ENCODE data around the gene NRM.

DNA sequence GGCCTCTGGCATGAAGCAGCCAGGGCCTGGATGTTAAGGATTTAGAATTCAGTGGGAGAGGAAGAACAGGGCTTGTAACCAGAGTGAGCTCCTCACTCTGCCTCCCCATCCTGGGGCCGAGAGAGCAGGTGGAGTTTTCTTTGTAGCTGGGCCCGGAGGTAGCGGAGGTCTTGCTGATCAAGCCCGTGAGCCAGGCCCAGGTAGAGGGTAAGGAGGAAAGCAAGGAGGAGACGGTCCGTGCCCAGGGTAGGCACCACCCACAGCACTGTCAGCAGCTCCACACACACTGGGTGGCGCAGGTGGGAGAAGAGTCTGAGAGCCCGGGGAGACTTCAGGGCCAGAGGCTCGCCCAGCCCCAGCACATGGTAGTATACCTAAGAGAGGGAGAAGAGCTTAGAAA lies 2.2 kb downstream of the NRM start:
- TF ChIP-seq NR2C2 (CRISPR knock-in tag; IDR thresholded peaks at IDR 0.05) (no peak), IRF2 (CRISPR knock-in tag; IDR thresholded peaks at IDR 0.05; ENCODE audit: borderline replicate concordance, low read depth) (no peak), TEAD4 (CRISPR knock-in tag; IDR thresholded peaks at IDR 0.05) (no peak), TCF7 (CRISPR knock-in tag; IDR thresholded peaks at IDR 0.05; ENCODE audit: low read depth) (no peak), KAT7 (CRISPR knock-in tag; IDR thresholded peaks at IDR 0.05; ENCODE audit: borderline replicate concordance) (no peak), NFE2L1 (CRISPR knock-in tag; IDR thresholded peaks at IDR 0.05) (no peak), ZNF138 (CRISPR knock-in tag; conservative IDR thresholded peaks at IDR 0.05) (no peak)
- TF ChIP-seq, protein P1, sequence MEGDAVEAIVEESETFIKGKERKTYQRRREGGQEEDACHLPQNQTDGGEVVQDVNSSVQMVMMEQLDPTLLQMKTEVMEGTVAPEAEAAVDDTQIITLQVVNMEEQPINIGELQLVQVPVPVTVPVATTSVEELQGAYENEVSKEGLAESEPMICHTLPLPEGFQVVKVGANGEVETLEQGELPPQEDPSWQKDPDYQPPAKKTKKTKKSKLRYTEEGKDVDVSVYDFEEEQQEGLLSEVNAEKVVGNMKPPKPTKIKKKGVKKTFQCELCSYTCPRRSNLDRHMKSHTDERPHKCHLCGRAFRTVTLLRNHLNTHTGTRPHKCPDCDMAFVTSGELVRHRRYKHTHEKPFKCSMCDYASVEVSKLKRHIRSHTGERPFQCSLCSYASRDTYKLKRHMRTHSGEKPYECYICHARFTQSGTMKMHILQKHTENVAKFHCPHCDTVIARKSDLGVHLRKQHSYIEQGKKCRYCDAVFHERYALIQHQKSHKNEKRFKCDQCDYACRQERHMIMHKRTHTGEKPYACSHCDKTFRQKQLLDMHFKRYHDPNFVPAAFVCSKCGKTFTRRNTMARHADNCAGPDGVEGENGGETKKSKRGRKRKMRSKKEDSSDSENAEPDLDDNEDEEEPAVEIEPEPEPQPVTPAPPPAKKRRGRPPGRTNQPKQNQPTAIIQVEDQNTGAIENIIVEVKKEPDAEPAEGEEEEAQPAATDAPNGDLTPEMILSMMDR (IDR thresholded peaks at IDR 0.05): no peak
- TF ChIP-seq, protein P2, sequence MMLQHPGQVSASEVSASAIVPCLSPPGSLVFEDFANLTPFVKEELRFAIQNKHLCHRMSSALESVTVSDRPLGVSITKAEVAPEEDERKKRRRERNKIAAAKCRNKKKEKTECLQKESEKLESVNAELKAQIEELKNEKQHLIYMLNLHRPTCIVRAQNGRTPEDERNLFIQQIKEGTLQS (CRISPR knock-in tag; conservative IDR thresholded peaks at IDR 0.05): no peak
- TF ChIP-seq, protein P3, sequence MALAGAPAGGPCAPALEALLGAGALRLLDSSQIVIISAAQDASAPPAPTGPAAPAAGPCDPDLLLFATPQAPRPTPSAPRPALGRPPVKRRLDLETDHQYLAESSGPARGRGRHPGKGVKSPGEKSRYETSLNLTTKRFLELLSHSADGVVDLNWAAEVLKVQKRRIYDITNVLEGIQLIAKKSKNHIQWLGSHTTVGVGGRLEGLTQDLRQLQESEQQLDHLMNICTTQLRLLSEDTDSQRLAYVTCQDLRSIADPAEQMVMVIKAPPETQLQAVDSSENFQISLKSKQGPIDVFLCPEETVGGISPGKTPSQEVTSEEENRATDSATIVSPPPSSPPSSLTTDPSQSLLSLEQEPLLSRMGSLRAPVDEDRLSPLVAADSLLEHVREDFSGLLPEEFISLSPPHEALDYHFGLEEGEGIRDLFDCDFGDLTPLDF (CRISPR knock-in tag; IDR thresholded peaks at IDR 0.05): no peak
- TF ChIP-seq, protein P4, sequence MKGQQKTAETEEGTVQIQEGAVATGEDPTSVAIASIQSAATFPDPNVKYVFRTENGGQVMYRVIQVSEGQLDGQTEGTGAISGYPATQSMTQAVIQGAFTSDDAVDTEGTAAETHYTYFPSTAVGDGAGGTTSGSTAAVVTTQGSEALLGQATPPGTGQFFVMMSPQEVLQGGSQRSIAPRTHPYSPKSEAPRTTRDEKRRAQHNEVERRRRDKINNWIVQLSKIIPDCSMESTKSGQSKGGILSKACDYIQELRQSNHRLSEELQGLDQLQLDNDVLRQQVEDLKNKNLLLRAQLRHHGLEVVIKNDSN (CRISPR knock-in tag; IDR thresholded peaks at IDR 0.05): no peak
- TF ChIP-seq, protein P5, sequence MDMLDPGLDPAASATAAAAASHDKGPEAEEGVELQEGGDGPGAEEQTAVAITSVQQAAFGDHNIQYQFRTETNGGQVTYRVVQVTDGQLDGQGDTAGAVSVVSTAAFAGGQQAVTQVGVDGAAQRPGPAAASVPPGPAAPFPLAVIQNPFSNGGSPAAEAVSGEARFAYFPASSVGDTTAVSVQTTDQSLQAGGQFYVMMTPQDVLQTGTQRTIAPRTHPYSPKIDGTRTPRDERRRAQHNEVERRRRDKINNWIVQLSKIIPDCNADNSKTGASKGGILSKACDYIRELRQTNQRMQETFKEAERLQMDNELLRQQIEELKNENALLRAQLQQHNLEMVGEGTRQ (CRISPR knock-in tag; IDR thresholded peaks at IDR 0.05): no peak

All from WTC11 (cell line).